Amniotic epithelial cell (primary cell): ENCODE results near the gene FN3KRP.

Experiments
- DNase-seq: peaks from one replicate; pipeline ENCODE4 v3.0.0-alpha.2; 2010; ENCODE audit warnings: low read depth

FN3KRP gene

GRCh38 chr17:82709676-82710498, 6.6 kb upstream of the FN3KRP start:
- no peak for DNase-seq

- DNase-seq: no peak
Observed at GRCh38 chr17:82710499-82711232, 5.8 kb upstream of the FN3KRP start.

GRCh38 chr17:82713071-82713723, 3.3 kb upstream of the FN3KRP start:
- DNase-seq: no peak

GRCh38 chr17:82718986-82719685, 2.6 kb downstream of the FN3KRP start:
- DNase-seq: no peak

GRCh38 chr17:82720204-82720603, 3.7 kb downstream of the FN3KRP start:
- DNase-seq: no peak

GRCh38 chr17:82722341-82723013, 6.0 kb downstream of the FN3KRP start:
- DNase-seq: no peak

- DNase-seq: no peak
Observed at GRCh38 chr17:82723169-82723807, 6.8 kb downstream of the FN3KRP start.

GRCh38 chr17:82726427-82726826, 9.9 kb downstream of the FN3KRP start:
- no peak for DNase-seq

GRCh38 chr17:82729479-82730260, 13.2 kb downstream of the FN3KRP start:
- DNase-seq: no peak

- DNase-seq: no peak
Observed at GRCh38 chr17:82732118-82732743, 15.7 kb downstream of the FN3KRP start.

GRCh38 chr17:82734987-82735866, 18.7 kb downstream of the FN3KRP start, which contains the start of gene FN3K:
Gene FN3K (plus strand): TSS chr17:82735615. CDS start chr17:82735637, 22 bp downstream.
- DNase-seq: peak; percentile 46

GRCh38 chr17:82736511-82737185, 20.1 kb downstream of the FN3KRP start:
- DNase-seq: no peak

GRCh38 chr17:82737967-82738877, 21.7 kb downstream of the FN3KRP start:
- DNase-seq: peak; percentile 51

- peak; percentile 54 for DNase-seq
Observed at GRCh38 chr17:82740906-82741759, 24.6 kb downstream of the FN3KRP start.

GRCh38 chr17:82743344-82744219, 27.1 kb downstream of the FN3KRP start:
- no peak for DNase-seq
